NT2/D1 (cell line): Measurements from ENCODE around the gene TMEM200B.
A peak's percentile ranks its signal among the peaks of the same experiment; 100 is the strongest.

Experiments used
- DNase-seq: peaks from one replicate; pipeline ENCODE4 v3.0.0-alpha.2; 2011; ENCODE audit warnings: low read depth, low spot score
- H3K27me3 ChIP-seq: 2 replicates; pipeline ENCODE4 v1.6.0; 2011; ENCODE audit warnings: mild to moderate bottlenecking; ENCODE audit not compliant: insufficient read length, insufficient read depth
- H3K36me3 ChIP-seq: 2 replicates; pipeline ENCODE4 v1.6.1; 2011; ENCODE audit warnings: mild to moderate bottlenecking, low read length, mixed read lengths; ENCODE audit not compliant: insufficient read depth, insufficient read length
- H3K4me1 ChIP-seq: 2 replicates; pipeline ENCODE4 v1.5.1; 2011; ENCODE audit not compliant: insufficient read depth, insufficient read length
- H3K4me3 ChIP-seq: 2 replicates; pipeline ENCODE4 v1.5.1; 2011; ENCODE audit warnings: low read depth; ENCODE audit not compliant: insufficient read length
- H3K9ac ChIP-seq: 2 replicates; pipeline ENCODE4 v1.6.0; 2011; ENCODE audit warnings: low read depth; ENCODE audit not compliant: insufficient read length
- H3K9me3 ChIP-seq: 2 replicates; pipeline ENCODE4 v1.5.1; 2011; ENCODE audit warnings: mild to moderate bottlenecking, low read length; ENCODE audit not compliant: insufficient read depth
- SUZ12 ChIP-seq: IDR thresholded peaks from 2 replicates; pipeline ENCODE4 v1.6.1; 2011; ENCODE audit not compliant: insufficient read length, insufficient read depth; ENCODE audit errors: extremely low read depth
- YY1 ChIP-seq: IDR thresholded peaks from 2 replicates; pipeline ENCODE4 v1.6.1; 2011; ENCODE audit not compliant: insufficient read length, insufficient read depth
- ZNF274 ChIP-seq: IDR thresholded peaks from 2 replicates; pipeline ENCODE4 v1.6.1; 2011; ENCODE audit warnings: mild to moderate bottlenecking, low read depth, low read length

Gene TMEM200B

GRCh38 chr1:29129916-29130315 is 6.2 kb upstream of the TMEM200B start:
- TF ChIP-seq ZNF274 (no peak), SUZ12 (no peak), YY1 (no peak)
- peaks cover 23% of the 10 kb centered on the region for H3K4me1 ChIP-seq
- peaks cover 28% of the 10 kb centered on the region for H3K27me3 ChIP-seq
- no peak for DNase-seq
- no peaks in the 10 kb centered on the region for H3K36me3 ChIP-seq
- no peaks in the 10 kb centered on the region for H3K9me3 ChIP-seq
- no peak overlapping the region for H3K9ac ChIP-seq
- H3K4me3 ChIP-seq: no peak overlapping the region

DNA sequence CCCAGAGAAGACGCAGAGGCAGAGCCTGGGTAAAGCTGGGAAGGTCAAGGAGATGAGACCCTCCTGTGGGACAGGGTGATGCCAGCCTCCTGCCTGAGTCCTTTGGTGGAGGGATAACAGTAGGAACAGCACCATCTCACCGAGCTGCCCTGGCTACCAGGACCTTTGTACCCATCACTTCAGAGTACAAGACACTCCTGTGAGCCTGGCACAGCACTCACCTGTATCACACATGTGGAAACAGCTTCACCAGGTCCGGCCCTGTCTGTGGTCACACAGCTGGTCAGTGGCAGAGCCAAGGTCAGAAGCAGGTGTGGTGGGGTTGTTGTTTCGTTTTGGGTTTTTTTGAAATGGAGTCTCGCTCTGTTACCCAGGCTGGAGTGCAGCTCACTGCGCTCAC is 5.0 kb upstream of the TMEM200B start:
- Histone ChIP-seq H3K27me3 (peaks cover 28% of the 10 kb centered on the region), H3K4me1 (peaks cover 16% of the 10 kb centered on the region), H3K36me3 (no peaks in the 10 kb centered on the region), H3K4me3 (no peak overlapping the region), H3K9ac (no peak overlapping the region), H3K9me3 (no peaks in the 10 kb centered on the region)
- TF ChIP-seq YY1 (no peak), ZNF274 (no peak), SUZ12 (no peak)
- DNase-seq: no peak

DNA sequence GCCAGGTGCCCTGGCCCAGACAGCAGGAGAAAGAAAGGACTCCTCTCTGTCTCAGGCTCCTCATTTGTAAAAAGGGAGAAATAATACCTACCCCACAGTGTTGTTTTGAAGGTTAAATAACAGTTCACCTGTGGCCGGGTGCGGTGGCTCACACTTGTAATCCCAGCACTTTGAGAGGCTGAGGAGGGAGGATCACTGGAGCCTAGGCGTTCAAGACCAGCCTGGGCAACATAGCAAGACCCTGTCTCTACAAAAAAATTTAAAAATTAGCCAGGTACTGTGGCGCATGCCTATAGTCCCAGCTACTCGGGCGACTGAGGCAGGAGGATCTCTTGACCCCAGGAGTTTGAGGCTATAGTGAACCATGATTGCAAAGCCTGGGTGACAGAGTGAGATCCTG is 2.5 kb upstream of the TMEM200B start:
- no peak overlapping the region for H3K4me3 ChIP-seq
- no peaks in the 10 kb centered on the region for H3K36me3 ChIP-seq
- TF ChIP-seq YY1 (no peak), SUZ12 (no peak), ZNF274 (no peak)
- DNase-seq: no peak
- peaks cover 40% of the 10 kb centered on the region for H3K27me3 ChIP-seq
- H3K4me1 ChIP-seq: peaks cover 13% of the 10 kb centered on the region
- peaks cover 2% of the 10 kb centered on the region; the same call in 1 of the 2 replicates for H3K9me3 ChIP-seq
- peak overlapping the region; percentile 82 for H3K9ac ChIP-seq

GRCh38 chr1:29125788-29126187 is 2.1 kb upstream of the TMEM200B start:
- Histone ChIP-seq H3K27me3 (peaks cover 40% of the 10 kb centered on the region), H3K36me3 (peaks cover 3% of the 10 kb centered on the region), H3K4me1 (peaks cover 16% of the 10 kb centered on the region), H3K9ac (peak overlapping the region; percentile 82), H3K4me3 (no peak overlapping the region), H3K9me3 (peaks cover 6% of the 10 kb centered on the region; the same call in 1 of the 2 replicates)
- DNase-seq: no peak
- TF ChIP-seq ZNF274 (no peak), SUZ12 (no peak), YY1 (no peak)

DNA sequence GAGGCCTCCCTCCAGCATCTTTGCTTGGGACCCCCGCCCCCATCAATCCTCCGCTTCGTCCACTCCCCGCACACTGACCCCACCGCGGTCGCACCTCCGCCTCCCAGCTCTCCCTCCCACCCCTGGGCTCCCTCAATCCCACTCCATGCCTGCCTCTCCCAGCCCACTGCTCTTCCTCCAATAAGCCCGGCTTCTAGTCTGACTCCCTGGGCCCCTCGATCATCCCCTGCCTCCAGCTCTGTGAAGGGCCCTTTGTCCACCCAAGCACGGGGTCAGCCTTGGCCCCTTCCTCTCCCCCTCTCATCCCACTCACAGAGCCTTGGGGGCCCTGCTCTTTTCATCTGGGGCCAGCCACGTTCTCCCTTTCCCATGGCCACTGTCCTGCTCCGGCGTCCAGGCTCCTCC is 1.5 kb upstream of the TMEM200B start:
- Histone ChIP-seq H3K36me3 (peaks cover 9% of the 10 kb centered on the region), H3K27me3 (peaks cover 40% of the 10 kb centered on the region), H3K9me3 (peaks cover 12% of the 10 kb centered on the region; the same call in 1 of the 2 replicates), H3K4me1 (peaks cover 19% of the 10 kb centered on the region), H3K9ac (peak overlapping the region; percentile 82), H3K4me3 (peak overlapping the region; percentile 45)
- TF ChIP-seq SUZ12 (no peak), YY1 (no peak), ZNF274 (no peak)
- no peak for DNase-seq

DNA sequence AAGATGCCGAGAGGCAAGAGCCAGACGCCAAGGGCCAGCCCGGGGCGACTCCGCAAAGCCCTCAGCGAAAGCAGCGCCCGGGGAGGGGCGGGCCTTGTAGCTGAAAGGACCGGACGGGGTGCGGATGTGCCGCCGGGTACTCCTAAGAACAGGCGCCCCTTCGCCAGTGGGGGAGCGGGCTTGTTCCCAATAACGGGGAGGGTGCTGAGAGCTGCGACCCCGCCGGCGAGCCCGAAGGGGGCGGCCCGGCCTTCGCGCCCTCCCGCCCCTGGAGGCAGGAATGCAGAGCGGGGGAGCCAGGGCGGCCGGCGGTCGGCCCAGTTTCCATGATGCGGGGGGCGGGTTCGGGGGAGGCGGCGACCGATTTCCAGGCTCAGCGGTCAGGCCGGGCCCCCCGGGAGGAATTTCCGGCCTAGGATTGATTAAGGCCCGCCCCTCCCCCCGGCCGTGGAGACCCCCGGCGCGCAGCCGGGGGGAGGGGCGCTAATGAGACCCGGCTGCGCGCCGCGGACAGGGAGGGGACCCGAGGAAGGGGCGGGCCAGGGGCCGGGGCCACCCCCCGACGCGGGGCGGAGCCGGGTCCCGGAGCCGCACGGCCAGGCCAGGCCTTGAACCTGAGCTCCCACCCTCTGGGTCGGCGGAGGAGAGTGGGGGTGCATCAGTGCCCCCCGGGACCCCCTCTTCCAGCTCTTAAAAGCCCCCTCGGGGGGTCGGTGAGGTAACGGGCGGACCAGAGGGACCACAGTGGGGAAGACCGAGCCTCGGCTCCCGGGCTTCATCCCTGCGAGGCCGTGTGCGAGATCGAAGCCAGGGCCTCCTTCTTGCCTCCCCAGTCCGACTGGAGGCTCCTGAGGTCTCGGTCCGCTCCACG is 898 bp upstream of the TMEM200B start:
- DNase-seq: peak; percentile 88
- peaks cover 40% of the 10 kb centered on the region for H3K27me3 ChIP-seq
- H3K4me3 ChIP-seq: peak overlapping the region; percentile 92
- TF ChIP-seq SUZ12 (no peak), YY1 (no peak), ZNF274 (no peak)
- H3K4me1 ChIP-seq: peaks cover 19% of the 10 kb centered on the region
- peak overlapping the region; percentile 93 for H3K9ac ChIP-seq
- H3K9me3 ChIP-seq: peaks cover 17% of the 10 kb centered on the region; the same call in 1 of the 2 replicates
- H3K36me3 ChIP-seq: peaks cover 13% of the 10 kb centered on the region

GRCh38 chr1:29123053-29123886 is 433 bp downstream of the TMEM200B start:
- TF ChIP-seq SUZ12 (no peak), YY1 (no peak), ZNF274 (no peak)
- H3K4me3 ChIP-seq: peak overlapping the region; percentile 92
- peak overlapping the region; percentile 97 for H3K9ac ChIP-seq
- no peak for DNase-seq
- H3K4me1 ChIP-seq: peaks cover 19% of the 10 kb centered on the region
- peaks cover 17% of the 10 kb centered on the region; the same call in 1 of the 2 replicates for H3K9me3 ChIP-seq
- peaks cover 33% of the 10 kb centered on the region for H3K27me3 ChIP-seq
- H3K36me3 ChIP-seq: peaks cover 24% of the 10 kb centered on the region
